ENCODE results near the gene MGMT.

Gene MGMT

DNA sequence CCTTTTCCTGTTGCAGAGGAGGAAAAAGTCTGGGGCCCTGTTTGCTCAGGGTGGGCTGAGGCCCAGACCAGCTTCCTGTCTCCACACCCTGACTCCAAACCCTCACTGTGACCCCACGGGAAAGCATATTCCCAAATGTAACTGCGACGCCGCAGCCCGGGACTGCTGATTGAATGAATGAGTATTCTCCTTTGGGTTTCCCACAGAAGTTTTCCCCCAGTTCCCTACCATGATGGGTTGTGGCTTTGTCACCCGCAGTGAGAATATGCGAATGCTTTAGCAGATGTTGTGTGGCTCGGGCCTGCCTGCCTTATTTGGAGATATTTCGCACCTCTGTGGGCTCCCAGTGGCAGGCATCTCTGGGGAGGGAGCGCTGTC is 50.6 kb downstream of the MGMT start:
- peak in 1 of 2 donors; percentile 7 for DNase-seq (ENCODE audit: extremely low read depth in 1 of 2, low read depth in 1 of 2)

DNA sequence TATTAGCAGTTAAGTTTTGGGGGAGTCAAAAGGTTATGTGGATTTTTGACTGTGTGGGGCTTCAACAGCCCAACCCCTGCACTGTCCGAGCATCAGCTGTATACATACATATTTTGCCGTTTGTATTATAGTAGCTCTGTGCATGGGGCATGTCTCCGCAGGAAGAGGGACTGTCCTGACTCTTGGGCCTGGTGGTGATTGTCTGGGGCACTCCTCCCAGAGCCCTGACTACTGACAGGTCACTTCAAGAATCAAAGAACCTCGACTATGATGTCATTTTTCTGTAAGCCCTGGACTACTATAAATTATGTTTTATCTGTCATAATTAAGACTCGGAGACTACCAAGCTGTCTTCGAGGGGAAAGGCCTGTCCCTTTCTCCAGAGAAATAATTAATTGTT is 51.8 kb downstream of the MGMT start:
- no peak for DNase-seq (ENCODE audit: extremely low read depth in 1 of 2, low read depth in 1 of 2)

- no peak for DNase-seq (ENCODE audit: extremely low read depth in 1 of 2, low read depth in 1 of 2)
Measured at GRCh38 chr10:129520440-129521080, 53.5 kb downstream of the MGMT start.

DNA sequence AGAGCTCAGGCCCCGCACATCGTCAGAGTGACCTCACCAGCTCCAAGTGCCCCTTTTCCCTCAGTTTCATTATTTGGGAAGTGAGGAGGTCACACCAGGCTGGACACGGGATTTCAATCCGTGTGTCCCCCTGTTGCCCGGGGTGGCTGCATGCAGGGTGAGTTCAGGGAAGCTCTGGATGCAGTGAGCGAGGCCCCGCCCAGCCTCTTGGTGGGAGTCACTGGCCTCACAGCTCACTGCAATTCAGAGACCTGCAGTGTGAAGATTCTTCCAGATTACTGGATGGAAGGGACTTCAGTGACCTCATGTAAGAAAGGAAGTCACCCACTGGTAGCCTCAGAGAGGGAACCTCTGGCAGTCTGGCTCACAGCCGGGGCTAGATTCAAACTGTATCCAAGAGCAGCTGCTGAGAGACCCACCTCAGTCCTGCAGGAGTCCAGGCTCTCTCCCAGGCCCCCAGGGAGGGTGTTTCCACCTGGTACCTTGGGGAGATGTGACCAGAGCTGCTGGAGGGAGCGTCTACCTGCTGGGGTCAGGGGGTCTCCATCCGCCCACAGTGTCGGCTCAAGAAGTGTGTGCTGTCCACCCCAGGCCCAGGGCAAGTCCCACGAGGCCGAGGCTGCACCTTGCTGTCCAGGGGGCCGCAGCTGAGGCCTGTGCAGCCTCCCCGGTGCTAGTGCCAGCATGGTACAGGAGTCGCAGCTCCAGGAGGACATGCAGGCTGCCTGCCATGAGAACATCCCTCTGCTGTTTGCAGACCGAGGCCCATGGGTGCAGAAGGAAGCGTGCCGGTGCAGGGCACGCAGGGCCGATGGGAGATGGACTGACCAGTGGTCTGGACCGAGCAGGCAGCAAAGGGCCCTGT is 54.4 kb downstream of the MGMT start:
- DNase-seq (ENCODE audit: extremely low read depth in 1 of 2, low read depth in 1 of 2): no peak

DNA sequence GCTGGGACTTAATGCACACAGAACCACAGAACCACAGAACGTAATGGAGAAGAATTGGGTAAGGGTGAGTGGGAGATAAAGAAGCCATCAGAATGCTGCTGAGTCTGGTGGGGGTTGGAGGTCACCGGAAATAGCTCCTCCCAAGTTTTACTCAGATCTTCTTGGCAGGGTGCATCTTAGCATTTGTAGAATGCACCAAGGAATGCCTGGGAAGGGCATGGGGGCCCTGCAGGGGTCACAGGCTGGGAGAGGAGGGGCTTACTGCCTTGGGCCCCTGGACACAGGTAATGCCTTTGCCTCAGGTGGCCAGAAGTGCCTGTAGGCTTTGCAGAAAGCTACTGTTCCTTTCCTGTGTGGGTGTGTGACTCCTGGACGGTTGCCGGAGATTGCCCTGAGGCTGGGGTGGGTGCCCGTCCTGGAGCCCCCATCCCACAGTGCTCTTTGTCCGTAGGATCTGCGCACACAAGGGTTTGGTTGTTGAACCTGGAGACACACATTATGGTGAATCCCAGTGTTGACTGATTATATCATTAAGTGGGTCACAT is 55.1 kb downstream of the MGMT start:
- DNase-seq (ENCODE audit: extremely low read depth in 1 of 2, low read depth in 1 of 2): no peak

- no peak for DNase-seq (ENCODE audit: extremely low read depth in 1 of 2, low read depth in 1 of 2)
Measured at GRCh38 chr10:129523031-129523722, 56.1 kb downstream of the MGMT start.

GRCh38 chr10:129523723-129524316 is 56.8 kb downstream of the MGMT start:
- DNase-seq (ENCODE audit: extremely low read depth in 1 of 2, low read depth in 1 of 2): no peak

GRCh38 chr10:129524936-129525335 is 57.9 kb downstream of the MGMT start:
- DNase-seq (ENCODE audit: extremely low read depth in 1 of 2, low read depth in 1 of 2): no peak

GRCh38 chr10:129525401-129525801 is 58.4 kb downstream of the MGMT start:
- DNase-seq (ENCODE audit: extremely low read depth in 1 of 2, low read depth in 1 of 2): no peak

- DNase-seq (ENCODE audit: extremely low read depth in 1 of 2, low read depth in 1 of 2): no peak
Measured at GRCh38 chr10:129526943-129527342, 59.9 kb downstream of the MGMT start.

- no peak for DNase-seq (ENCODE audit: extremely low read depth in 1 of 2, low read depth in 1 of 2)
Measured at GRCh38 chr10:129528376-129528978, 61.4 kb downstream of the MGMT start.

GRCh38 chr10:129530581-129530980 is 63.5 kb downstream of the MGMT start:
- DNase-seq (ENCODE audit: extremely low read depth in 1 of 2, low read depth in 1 of 2): no peak

GRCh38 chr10:129531195-129531968 is 64.3 kb downstream of the MGMT start:
- DNase-seq (ENCODE audit: extremely low read depth in 1 of 2, low read depth in 1 of 2): no peak

GRCh38 chr10:129531969-129532660 is 65.1 kb downstream of the MGMT start:
- DNase-seq (ENCODE audit: extremely low read depth in 1 of 2, low read depth in 1 of 2): no peak

GRCh38 chr10:129532838-129533237 is 65.8 kb downstream of the MGMT start:
- no peak for DNase-seq (ENCODE audit: extremely low read depth in 1 of 2, low read depth in 1 of 2)

DNA sequence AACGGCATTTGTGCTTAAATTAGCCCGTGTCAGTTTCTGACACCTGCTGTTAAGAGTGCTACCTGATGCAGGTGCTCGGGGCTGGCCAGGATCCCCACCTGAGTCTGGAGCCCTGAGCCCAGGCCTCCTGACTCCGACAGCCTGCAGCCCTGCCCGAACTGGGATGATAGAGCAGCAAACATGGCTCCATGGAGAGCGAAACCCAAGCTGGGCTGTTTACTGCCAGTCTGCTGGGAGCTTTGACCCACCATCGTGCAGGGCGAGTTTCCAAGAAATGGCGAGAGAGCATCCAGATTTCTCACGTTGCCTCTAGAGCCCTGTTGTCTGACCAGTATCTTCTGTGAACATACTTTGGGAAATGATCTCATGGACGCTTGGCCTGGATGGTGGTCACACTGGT is 66.2 kb downstream of the MGMT start:
- DNase-seq (ENCODE audit: extremely low read depth in 1 of 2, low read depth in 1 of 2): no peak

DNA sequence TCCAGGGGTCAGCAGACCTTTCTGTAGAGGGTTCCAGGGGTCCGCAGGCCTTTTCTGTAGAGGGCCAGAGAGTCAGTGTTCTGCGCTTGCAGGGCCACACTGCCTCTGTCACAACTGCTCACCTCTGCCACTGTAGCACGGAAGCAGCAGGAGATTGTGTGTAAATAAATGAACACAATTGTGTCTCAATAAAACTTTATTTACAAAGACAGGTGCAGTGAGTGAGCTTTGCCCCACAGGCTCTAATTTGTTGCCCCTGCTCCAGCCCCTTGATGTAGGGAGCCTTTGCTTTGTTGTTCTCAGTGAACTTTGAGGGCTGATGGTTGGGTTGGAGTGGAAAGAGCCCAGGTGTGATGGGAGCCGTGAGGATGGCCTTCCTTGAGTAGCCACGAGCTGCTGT is 67.8 kb downstream of the MGMT start:
- no peak for DNase-seq (ENCODE audit: extremely low read depth in 1 of 2, low read depth in 1 of 2)

DNA sequence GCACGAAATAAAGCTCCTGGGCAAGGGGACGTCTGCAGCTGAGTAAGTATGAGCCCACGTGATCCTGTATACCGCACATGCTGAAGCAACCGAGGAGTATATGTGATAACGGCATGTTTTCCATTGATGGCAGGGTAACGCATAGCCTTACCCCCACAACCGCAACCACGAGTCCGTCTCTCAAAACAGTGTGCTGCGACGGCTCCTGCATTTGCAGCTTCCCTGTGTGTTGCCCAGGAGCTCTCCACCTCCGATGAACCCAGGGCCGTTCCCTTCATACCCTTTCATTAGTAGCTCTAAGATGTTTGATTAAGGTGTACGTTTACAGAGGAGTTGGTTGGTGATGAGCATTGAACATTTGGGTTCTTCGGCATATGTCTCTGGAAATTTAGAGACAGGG is 69.3 kb downstream of the MGMT start:
- DNase-seq (ENCODE audit: extremely low read depth in 1 of 2, low read depth in 1 of 2): no peak

DNA sequence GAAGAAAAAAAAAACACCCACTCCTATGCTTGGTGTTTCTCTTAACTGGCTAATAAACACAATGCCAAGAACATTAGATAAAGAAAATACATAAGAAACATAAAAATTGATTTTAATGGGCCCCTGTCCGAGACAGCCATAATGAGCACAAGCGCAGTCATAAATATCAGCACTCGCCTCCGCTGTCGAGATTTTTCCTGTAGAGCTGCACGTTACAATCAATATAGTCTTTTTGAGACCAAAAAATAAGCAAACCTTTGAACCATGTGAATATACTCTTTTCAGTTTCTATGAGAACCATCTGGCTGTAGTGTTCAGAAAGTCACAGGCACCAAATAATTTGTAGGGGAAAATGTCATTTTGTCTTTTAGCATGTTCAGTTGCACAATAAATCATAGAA is 70.1 kb downstream of the MGMT start:
- no peak for DNase-seq (ENCODE audit: extremely low read depth in 1 of 2, low read depth in 1 of 2)

Data from activated CD8-positive, alpha-beta memory T cell treated with anti-CD3 and anti-CD28 coated beads for 1 hour (primary cell).